Left colon (tissue), 2 donors: Measurements from ENCODE around the gene CDYL. TPM values are rescaled to one million over a fixed set of nuclear protein-coding genes. Genes with fewer than 3 reads are reported as not detected.
A peak's percentile ranks its signal among the peaks of the same experiment; 100 is the strongest.

Source experiments
- ATAC-seq: fragments of 200-7000 bp; cut with Tn5 transposase; one replicate; pipeline ENCODE4 v1.9.1; 2020; ENCODE audit warnings: mild to moderate bottlenecking, moderate library complexity
- DNase-seq, 2 donors: peaks; one replicate each; pipeline ENCODE4 v3.0.0-alpha.2; 2020
- intact Hi-C, 2 donors: fragments of 100-400 bp; cut with DNase I in 1 of 2; cut with micrococcal nuclease in 1 of 2; formaldehyde crosslinking; loops; one replicate each; pipeline versions ENCODE4 v1.11.2 to v1.14.0; 2022; cut with DNase I, micrococcal nuclease
- total RNA-seq, 2 donors: library from RNA; stranded (reverse); fragmentation: NEBNext Ultra II Directional; extraction: Animal tissue kit (Norgen Biotek cat#: 25700); gene quantifications; one replicate each; pipeline ENCODE4 v1.2.1, GENCODE V29; 2021
- donor health status: DM: no; HTN: no; CAD: no.
- donor health status: DM: yes; HTN: yes; CAD: no.

CDYL gene
- total RNA-seq, 2 donors from 2014 or later: 56.7 to 56.8 TPM

DNA sequence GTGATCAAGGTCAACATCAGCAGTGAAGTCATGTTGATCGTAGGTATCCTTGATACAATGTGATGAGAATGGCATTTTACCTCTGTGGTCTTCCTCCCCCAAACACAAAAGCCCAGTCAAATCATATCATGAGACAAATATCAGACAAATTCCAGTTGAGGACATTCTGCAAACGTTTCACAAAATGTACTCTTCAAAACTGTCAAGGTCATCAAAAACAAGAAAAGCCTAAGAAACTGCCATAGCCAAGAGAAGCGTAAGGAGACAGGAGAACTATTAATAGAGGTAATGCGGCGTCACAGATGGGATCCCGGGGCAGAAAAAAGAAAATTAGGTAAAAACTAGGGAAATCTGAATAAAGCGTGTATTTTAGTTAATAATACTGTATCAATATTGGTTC lies 7.4 kb upstream of the CDYL start:
- intact Hi-C loops: no loop called here
- ATAC-seq (no peak), DNase-seq (no peak)

DNA sequence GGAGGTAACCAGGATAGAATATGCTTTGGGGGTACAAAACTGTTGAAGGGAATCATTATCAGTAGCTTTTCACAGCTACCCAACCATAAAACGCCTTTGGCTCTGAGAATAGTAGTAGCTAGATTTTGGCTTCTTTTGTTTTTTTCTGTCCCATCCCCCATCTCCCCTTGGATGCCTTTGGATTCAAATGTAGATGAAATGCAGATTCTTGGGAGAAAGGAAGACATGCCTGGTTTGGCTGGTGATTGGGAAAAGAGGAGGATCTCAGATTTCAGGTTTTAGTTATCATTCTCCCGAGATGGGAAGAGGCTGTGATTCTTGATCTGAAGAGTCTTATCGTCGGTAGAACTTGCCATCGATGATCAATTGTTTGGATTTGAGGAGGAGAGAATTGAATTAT lies 3.5 kb upstream of the CDYL start:
- intact Hi-C loops: no loop called here
- ATAC-seq (no peak), DNase-seq (no peak)

DNA sequence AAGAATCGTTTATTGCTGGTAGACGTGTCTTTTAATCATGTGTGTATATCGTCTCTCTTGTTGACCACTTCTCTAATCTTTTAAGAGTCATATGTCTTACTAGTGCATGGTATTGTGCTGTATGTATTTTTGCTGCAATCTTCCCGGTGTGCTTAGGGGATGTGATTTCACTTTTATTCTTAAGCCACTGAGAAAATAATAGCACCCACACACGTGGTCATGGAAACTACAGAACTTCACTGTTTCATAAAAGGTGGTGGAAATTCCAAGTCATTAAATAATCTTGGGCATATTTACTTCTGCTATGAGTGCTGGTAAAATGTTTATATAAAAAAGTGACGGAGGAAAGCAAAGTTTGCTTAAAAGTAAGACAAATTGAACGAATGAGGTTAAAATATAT lies 3.0 kb upstream of the CDYL start:
- intact Hi-C loops: no loop called here
- DNase-seq (no peak), ATAC-seq (no peak)

DNA sequence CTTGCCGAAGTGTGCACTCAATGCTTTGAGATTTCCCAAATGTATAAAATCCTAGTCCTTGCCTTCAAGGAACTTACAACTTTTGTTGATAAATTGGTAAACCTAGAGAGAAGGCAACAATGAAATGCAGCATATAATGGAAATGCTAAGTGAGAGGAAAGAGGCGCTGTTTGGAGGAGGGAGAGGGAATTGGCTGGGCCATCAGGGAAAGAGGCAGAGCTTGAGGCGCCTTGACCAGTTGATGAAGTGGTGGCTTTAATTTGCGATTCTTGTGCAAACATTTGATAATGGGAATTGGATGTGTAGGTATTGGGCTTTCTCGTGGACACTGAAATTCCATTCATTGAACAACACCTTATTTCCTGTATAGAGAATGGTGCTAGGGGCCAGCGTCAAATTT lies 1.9 kb upstream of the CDYL start:
- intact Hi-C loops: no loop called here
- no peak for DNase-seq
- ATAC-seq: no peak

DNA sequence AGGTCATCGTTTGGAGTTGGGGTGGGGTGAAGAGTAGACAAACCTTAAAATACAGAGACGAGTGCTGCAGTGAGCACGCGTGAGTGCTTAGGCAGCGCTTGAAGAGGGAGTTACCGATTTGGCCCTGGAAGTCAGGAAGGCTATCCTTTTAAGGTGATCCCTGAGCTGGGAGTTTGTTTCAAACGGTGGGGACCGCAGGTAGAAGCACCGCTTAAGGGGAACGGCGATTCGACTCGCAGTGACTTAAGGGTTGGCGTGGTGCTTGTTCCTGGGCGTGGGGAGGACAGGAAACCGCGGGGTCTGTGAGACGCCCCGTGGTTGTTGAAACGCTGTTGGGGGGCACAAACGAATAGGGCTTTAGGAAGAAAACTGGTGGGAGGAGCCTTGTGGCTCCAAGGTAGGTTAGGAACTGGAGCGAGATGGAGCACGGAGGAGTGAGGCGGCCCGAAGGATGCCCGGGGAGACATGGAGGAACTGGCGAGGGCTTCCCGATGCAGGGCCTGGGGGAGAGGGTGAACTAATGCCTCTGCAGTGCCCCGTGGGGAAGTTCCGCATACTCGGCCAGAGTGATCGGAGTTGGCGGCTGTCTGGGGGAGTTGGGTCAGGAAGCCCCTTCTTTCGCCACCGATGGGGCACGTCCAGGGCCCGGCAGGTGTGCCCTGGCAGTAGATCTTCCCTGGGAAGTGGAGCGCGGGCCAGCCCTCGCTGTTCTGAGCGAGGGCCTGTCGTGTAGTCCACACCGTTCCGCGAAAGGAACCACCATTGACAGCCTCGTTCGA lies 1.3 kb upstream of the CDYL start:
- intact Hi-C loops: no loop called here

DNA sequence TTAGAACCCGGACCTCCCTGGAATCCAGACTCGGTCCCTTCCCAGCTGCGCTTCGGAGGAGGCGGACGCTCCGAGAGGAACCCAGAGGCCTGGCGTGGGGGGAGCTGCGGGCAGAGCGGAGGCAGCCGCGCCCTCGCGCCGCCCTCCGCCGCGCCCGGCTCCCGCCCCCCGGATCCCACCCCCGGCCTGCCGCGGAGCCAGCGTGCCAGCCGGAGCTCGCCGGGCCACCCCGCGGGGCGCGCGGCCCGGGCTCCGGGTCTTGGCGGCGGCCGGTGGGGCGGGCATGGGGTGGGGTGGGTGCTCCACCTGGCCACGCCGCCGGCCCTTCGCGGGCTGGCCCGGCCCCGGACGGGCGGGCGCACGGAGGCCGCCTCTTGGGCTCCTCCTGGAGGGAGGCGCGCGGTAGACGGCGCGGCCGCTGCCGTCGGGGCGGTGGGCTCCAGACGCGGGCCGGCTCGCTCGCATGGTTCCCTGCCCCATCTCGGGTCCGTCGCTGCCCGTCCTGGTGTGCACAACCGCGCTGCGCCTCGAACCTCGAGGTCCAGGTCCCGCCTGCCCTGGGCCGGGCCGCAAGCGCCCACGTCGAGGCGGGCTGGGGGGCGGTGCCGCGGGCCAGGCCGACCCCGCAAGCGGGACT lies 592 bp upstream of the CDYL start:
- DNase-seq (peak; percentile 78 to 86), ATAC-seq (peak; percentile 82)
- intact Hi-C loops: no loop called here

More for the DNA sequence above, 1.3 kb upstream of the CDYL start:
- ATAC-seq (peak; percentile 17), DNase-seq (peak in 1 of 2 donors; percentile 35)

DNA sequence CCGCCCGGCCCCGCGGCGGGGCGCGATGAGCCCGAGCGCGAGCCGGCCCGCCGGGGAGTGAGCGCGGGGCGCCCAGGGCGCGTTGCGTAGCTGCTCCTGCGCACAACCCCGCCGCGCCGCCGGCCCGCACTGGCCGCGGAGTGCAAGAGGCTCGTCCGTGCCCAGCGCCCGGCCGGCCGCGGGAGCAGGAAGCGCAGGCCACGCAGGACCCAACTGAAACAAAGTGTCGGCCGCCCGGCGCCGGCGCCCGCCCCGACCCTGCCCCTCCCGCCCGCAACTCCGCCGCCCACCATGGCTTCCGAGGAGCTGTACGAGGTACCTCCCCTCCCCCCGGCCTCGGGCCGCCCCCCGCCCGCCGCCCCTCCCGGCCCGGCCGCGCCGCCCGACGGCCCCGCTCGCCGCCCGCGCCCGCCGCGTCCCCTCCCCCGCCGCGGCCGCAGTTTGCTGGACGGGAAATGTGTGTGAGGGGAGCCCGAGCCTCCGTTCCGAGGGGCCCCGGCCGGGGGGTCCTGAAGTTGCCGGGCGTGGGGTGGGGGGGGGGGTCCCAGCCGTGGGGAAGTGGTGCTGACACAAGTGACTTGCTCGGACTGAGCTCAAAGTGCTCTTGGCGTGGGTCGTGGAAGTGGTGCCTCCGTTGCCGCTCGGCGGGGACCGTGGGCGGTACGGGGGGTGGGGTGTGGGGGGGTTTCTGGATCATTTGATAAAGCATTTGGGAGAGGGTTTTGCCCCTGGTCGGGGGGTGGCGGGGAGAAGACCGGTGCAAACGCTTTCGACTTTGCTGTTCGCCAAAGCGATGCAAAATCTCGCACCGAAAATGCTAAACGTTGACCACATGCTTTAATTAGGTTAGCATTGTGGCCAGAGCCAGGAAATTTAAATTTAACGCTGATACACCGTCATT lies 539 bp downstream of the CDYL start:
- ATAC-seq: no peak
- intact Hi-C loops: no loop called here
- peak; percentile 44 to 46 for DNase-seq

DNA sequence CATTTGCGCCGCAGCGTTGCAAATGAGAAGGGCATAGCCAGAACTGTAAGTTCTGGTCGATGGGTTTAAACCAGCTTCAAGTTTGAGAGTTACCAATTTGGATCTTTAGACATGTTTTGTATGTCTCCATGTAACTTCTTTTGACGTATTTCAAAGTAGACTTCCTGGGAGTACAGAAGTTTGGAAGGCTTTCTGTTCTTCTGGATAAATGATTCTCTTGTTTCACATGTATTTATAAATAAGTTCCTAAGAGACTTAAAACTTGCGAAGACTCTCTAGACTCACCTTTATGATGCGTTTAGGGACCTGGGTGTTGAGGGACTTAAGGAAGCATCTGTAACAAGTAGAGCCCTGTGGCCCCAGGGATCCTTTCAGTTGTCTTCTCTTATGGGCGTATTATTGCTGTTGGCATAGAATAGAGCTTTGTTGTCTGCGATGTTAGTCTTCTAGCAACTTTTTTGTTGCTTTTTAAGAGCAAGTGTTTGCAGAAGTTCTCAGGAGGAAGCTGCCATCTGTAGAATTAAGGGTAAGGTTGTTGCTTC lies 1.3 kb downstream of the CDYL start:
- DNase-seq: no peak
- intact Hi-C loops: no loop called here
- ATAC-seq: no peak

DNA sequence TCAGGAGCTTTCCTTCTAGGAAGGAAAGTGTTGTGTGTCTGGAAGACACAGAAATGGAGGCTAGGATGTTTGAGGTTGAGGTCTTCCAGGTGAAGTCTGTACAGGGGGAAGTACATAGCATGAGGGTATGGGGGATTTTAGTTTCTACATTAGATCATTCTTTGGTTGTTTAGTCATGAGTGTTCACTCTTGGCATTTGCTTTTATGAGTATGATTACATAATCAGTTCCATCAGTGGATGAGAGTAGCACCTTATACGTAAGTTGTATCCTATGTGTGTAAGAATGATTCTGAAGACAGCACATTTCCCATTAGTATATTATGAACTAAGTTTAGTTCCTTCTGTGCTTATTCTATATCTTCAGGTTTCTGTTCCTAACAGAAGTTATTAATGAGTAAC lies 1.9 kb downstream of the CDYL start:
- no peak for DNase-seq
- no peak for ATAC-seq
- intact Hi-C loops: no loop called here

DNA sequence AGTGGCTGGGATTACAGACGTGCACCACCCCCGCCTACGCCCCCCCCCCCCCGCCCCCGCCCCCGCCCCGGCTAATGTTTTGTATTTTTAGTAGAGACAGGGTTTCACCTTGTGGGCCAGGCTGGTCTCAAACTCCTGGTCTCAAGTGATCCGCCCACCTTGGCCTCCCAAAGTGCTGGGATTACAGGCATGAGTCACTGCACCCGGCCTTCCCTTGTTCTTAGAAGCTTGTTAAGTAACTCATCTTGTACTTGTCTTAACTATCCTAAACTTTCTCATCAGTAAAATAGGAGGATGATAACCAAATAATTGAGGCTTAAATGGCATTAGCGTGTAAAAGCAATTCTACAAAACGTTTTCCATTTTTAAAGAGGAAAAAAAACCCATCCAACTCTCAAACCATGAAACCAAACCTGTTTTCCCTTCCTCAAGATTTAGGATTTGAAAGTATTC lies 4.2 kb downstream of the CDYL start:
- intact Hi-C loops: loop anchor here in 1 of 2 donors (2.0 kb wide), 1 partner anchor 24 kb away; no protein-coding TSS in a partner anchor
- no peak for DNase-seq
- no peak for ATAC-seq

DNA sequence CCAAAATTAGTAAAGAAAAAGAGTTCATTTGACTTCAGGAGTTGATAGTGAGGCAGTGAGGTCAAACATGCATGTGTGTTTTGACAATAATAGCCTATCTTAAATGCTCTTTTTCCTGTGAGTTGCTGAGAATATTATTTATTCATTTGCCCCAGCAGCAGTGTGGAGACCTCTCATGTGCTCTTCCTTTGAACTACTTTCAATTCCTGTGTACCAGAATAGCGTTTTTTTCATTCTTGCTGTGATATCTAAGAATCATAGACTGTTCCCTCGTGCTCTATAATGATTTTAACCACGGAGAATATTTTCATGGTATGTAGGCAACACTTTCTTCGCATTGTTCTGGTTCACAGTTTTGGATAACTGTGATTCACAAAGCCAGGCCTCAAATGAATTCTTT lies 5.2 kb downstream of the CDYL start:
- ATAC-seq (no peak), DNase-seq (no peak)

DNA sequence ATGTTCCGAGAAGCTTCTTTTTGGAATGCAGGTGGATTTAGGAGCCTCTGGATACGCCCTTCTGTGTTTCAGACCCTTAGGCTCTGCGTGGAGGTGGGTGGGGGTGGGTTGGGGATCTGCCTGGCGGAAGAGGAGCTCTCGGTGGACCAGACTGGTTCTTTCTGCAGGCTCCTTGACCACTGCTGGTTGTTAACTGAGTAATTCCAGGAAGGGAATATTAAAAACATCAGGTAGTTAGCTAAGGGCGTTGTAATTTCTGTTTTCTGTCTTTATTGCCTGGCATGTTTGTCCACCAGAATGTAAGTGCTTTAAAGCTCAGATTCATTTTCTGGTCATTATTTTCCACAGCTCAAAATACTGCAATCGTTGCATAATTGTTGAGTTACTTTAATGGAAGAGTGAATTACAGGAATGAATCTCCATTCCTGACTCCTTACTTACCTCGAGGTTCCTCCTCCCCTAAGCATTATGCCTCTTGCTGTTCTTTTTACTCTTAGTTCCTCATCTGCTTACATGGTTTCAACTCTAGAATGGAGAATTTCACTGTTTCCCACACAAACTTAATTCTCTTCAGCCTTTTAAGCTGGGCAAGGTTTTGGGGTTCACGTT lies 5.9 kb downstream of the CDYL start:
- no peak for DNase-seq
- intact Hi-C loops: loop anchor here in 1 of 2 donors (2.0 kb wide), 1 partner anchor 23 kb away; no protein-coding TSS in a partner anchor
- ATAC-seq: peak; percentile 83

More for the DNA sequence above, 5.2 kb downstream of the CDYL start:
- intact Hi-C loops: loop anchor here in 1 of 2 donors (2.0 kb wide), 1 partner anchor 23 kb away; no protein-coding TSS in a partner anchor

DNA sequence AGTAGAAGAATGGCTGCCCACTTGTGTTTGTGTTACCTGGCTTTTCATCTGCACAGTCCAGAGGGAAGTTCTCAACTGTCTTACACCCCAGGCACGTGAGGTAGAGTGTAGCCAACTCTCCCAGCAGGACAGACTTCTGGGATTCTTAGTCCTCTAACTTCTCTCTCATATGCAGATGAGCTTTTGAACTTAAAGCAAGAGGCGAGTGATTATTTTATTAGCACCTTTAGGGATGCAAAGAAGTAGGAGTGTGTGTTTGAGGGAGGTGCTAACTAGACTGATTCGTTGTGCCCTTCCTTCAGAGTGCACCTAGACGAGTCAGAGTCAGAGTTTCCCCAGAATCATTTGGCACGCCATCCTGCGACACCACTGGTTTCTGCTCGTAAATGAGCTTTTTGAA lies 10.8 kb downstream of the CDYL start:
- ATAC-seq (no peak), DNase-seq (no peak)
- intact Hi-C loops: no loop called here

DNA sequence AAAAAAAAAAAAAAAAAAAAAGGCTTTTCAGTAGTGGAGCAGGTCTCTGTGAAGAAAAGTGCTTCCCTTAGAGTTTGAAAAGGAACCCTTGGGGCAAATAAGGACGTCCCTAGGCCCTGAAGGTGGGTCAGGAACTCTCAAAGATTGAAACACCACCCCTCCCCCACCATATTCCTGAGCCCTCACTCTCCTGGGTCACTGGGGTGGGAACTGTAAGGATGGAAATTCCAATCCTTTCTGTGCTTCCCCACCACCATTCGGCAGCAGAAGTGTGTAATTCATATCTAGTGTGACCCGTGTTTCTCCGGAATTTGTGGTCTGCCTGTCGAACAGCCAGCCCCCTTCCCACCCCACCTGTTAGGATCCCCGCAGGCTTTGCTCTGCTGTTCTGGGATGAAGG lies 12.3 kb downstream of the CDYL start:
- ATAC-seq (no peak), DNase-seq (no peak)
- intact Hi-C loops: no loop called here

DNA sequence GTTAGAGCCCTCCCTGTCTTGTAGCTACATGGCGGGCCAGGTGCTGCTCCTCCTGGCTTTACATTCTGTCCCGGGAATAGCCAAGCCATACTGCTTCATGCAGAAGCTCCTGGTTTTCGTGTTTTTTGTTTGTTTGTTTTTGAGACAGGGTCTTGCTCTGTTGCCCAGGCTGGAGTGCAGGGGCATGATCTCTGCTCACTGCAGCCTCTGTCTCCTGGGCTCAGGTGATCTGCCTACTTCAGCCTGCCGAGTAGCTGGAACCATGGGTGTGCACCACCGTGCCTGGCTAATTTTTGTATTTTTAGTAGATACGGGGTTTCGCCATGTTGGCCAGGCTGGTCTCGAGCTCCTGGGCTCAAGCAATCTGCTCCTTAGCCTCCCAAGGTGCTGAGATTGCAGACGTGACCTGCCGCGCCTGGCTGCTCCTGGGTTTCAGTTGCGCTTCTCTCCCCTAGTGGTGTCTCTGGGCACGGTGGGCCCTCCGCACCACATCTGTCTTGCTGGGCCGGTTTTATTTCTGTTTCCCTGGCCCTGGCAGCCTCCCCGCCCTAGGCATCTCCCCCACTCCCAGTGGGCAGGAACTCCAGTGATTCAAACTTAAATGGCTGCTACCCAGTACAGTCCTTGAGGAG lies 12.9 kb downstream of the CDYL start:
- DNase-seq (peak in 1 of 2 donors; percentile 18), ATAC-seq (no peak)
- intact Hi-C loops: no loop called here

DNA sequence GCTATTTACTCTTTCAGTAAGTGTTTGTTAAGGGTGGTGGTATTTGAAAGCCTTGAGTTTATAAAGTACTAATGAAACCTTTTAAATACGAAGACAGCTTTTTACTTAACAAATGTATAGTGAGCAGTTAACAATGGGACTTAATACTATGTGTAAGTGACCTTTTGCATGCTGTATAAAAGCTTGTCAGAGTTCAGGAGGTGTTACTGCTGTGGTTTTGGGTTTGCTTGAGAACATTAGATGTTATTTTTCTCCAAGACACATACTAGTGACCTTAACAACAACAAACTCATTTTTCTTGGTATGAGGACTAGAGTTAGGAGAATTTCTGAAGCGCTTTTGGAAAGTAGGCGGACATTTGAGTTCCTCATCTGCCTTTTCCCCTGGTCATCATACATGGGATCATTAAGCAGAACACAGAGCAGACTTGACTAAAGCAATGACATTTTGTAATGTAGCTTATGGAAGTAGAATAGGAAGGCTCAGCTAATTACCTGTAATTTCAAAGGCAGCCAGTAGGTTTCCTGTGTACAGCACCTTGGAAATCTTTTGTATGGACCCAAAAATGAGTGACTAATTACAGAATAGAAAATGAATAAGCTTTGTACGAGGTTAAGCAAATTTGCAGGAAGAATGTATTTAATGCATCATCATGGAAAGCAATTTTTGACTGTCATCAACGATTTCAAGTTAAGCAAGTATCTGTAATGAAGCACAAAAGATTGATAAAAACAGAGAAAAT lies 14.1 kb downstream of the CDYL start:
- ATAC-seq (no peak), DNase-seq (no peak)
- intact Hi-C loops: no loop called here

DNA sequence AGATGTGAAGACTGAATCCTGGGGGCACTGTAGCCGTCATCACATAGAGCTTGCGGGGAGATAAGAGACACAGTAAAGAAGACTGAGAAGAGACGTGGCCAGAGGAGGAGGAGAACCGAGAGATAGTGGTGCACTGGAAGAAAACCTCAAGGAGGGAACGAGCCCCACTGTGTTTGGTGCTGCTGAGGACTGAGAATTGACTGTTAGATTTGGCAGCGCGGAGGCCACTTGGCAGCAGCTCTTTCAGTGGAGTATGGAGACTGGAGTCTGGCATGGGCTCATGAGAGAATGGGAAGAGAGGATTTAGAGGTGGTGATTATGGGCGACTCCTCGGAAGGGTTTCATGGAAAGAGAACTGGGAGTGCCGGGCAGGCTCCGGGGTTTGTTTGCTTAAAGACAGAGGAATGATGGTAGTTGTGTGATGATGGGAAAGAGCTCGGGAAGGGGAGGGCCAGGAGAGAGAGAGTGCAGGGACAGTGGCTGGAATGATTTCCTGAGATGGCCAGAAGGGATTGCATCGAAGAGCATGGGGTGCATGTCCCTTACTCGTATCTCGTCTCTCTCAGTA lies 18.0 kb downstream of the CDYL start:
- intact Hi-C loops: no loop called here
- peak; percentile 51 for DNase-seq
- ATAC-seq: peak; percentile 97
